Activated CD8-positive, alpha-beta T cell treated with anti-CD3 and anti-CD28 coated beads for 36 hours (primary cell): Measurements from ENCODE around the gene ASF1A. TPM values are rescaled to one million over a fixed set of nuclear protein-coding genes. Genes with fewer than 3 reads are reported as not detected.

Experiments used
- ATAC-seq: fragments of 200-7000 bp; cut with Tn5 transposase; one replicate; pipeline ENCODE4 v1.10.0; 2021; ENCODE audit warnings: mild to moderate bottlenecking, moderate library complexity
- CTCF ChIA-PET: fragments of 350-600 bp; sonication (Branson Sonifier 250); formaldehyde crosslinking; loops from one replicate; lab custom pipeline; 2021; ENCODE audit warnings: antibody characterized with exemption; lab: Charles Lee
- POLR2A ChIA-PET: fragments of 350-600 bp; sonication (Branson Sonifier 250); formaldehyde crosslinking; loops from one replicate; lab custom pipeline; 2021; ENCODE audit warnings: antibody characterized with exemption; lab: Charles Lee
- DNase-seq: peaks from one replicate; pipeline ENCODE4 v3.0.0-alpha.2; 2020
- H3K27ac Mint-ChIP-seq: one replicate; pipeline ENCODE4 v1.8.0; 2021; ENCODE audit warnings: mild to moderate bottlenecking, mixed read lengths
- H3K27me3 Mint-ChIP-seq: one replicate; pipeline ENCODE4 v1.8.0; 2021; ENCODE audit warnings: mixed read lengths
- H3K36me3 Mint-ChIP-seq: one replicate; pipeline ENCODE4 v1.8.0; 2021; ENCODE audit warnings: low read depth, mixed read lengths
- H3K4me1 Mint-ChIP-seq: one replicate; pipeline ENCODE4 v1.8.0; 2021; ENCODE audit warnings: low read depth, mixed read lengths
- H3K4me3 Mint-ChIP-seq: one replicate; pipeline ENCODE4 v1.8.0; 2021; ENCODE audit warnings: mild to moderate bottlenecking, moderate library complexity, mixed read lengths
- H3K9me3 Mint-ChIP-seq: one replicate; pipeline ENCODE4 v1.8.0; 2021; ENCODE audit warnings: mixed read lengths
- CTCF ChIP-seq: fragments of 200-600 bp; IDR thresholded peaks from one replicate; pipeline ENCODE4 v1.8.0; 2022; ENCODE audit warnings: antibody characterized with exemption, mild to moderate bottlenecking
- intact Hi-C: fragments of 100-400 bp; cut with micrococcal nuclease; formaldehyde crosslinking; loops from one replicate; pipeline ENCODE4 v1.10.0; 2022
- total RNA-seq, 2 experiments: library from RNA; stranded (reverse); gene quantifications; one replicate each; pipeline ENCODE4 v1.2.3, GENCODE V29; 2021

Gene ASF1A
- total RNA-seq, 2 experiments from 2014 or later, result 36.4 to 39.0 TPM

- H3K9me3 Mint-ChIP-seq, result peaks cover 11% of the 10 kb centered on the region
- peaks cover 44% of the 10 kb centered on the region for H3K36me3 Mint-ChIP-seq
- ChIA-PET CTCF (no interaction called here), POLR2A (no interaction called here)
- DNase-seq (no peak), ATAC-seq (no peak)
- H3K27ac Mint-ChIP-seq, result no peak overlapping the region
- no peak for TF ChIP-seq CTCF
- intact Hi-C loops, result no loop called here
- peak overlapping the region; percentile 88 for H3K4me3 Mint-ChIP-seq
- peaks cover 33% of the 10 kb centered on the region for H3K4me1 Mint-ChIP-seq
- no peaks in the 10 kb centered on the region for H3K27me3 Mint-ChIP-seq
These were observed 42.2 kb downstream of the ASF1A start for GRCh38 chr6:118935978-118936703.

DNA sequence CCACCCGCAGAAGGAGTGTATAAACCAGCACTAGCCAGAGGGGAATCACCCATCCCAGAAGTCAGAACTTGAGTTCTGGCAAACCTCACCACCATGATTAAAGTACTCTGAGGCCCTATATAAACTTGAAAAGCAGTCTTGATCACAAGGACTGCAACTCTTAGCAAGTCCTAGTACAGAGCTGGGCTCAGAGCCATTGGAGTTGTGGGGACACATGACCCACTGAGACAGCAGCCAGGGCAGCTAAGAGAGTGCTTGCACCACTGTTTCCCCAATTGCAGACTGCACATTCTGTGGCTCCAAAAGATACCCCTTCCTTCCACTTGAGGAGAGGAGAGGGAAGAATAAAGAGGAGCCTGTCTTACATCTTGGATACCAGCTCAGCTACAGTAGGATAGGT is 45.7 kb downstream of the ASF1A start:
- CTCF ChIA-PET, result no interaction called here
- H3K9me3 Mint-ChIP-seq, result peaks cover 28% of the 10 kb centered on the region
- peaks cover 35% of the 10 kb centered on the region for H3K36me3 Mint-ChIP-seq

GRCh38 chr6:118940770-118941169 is 46.8 kb downstream of the ASF1A start:
- Mint-ChIP-seq H3K27me3 (no peaks in the 10 kb centered on the region), H3K4me3 (no peak overlapping the region), H3K4me1 (peaks cover 12% of the 10 kb centered on the region), H3K9me3 (peaks cover 35% of the 10 kb centered on the region), H3K36me3 (peaks cover 36% of the 10 kb centered on the region), H3K27ac (no peak overlapping the region)
- no peak for DNase-seq
- TF ChIP-seq CTCF, result no peak
- POLR2A ChIA-PET, result no interaction called here
- no peak for ATAC-seq
- CTCF ChIA-PET, result no interaction called here
- intact Hi-C loops, result no loop called here

More for the DNA sequence above, 45.7 kb downstream of the ASF1A start:
- no peak for DNase-seq
- intact Hi-C loops, result no loop called here
- POLR2A ChIA-PET, result interaction anchor here (0.6 kb wide), 1 partner anchor 211 kb away, joined by 3 read pairs; no protein-coding TSS in a partner anchor
- Mint-ChIP-seq H3K4me3 (no peak overlapping the region), H3K4me1 (peaks cover 17% of the 10 kb centered on the region), H3K27me3 (no peaks in the 10 kb centered on the region), H3K27ac (no peak overlapping the region)
- no peak for TF ChIP-seq CTCF
- no peak for ATAC-seq

GRCh38 chr6:118945217-118945616 is 51.3 kb downstream of the ASF1A start:
- Mint-ChIP-seq H3K4me3 (no peak overlapping the region), H3K27me3 (no peaks in the 10 kb centered on the region), H3K36me3 (peaks cover 7% of the 10 kb centered on the region), H3K9me3 (peaks cover 50% of the 10 kb centered on the region), H3K27ac (no peak overlapping the region), H3K4me1 (no peaks in the 10 kb centered on the region)
- TF ChIP-seq CTCF, result no peak
- ATAC-seq, result no peak
- intact Hi-C loops, result no loop called here
- CTCF ChIA-PET, result no interaction called here
- POLR2A ChIA-PET, result no interaction called here
- DNase-seq, result no peak

DNA sequence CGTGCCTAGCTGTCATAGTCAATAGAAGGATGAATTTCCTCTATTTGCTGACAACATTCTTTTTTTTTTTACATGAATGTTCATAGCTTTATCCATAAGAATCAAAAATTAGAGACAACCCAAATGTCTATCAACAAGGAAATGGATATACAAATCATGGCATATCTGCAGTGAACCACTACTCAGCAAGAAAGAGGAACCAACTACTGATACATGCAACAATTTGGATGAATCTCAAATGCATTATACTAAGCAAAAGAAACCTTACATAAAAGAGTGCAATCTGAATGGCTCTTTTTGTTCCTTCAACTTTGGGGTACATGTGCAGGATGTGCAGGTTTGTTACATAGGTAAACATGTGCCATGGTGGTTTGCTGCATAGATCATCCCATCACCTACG is 58.7 kb downstream of the ASF1A start:
- no peak overlapping the region for H3K4me3 Mint-ChIP-seq
- ChIA-PET POLR2A (no interaction called here), CTCF (interaction anchor here (1.3 to 2.1 kb wide), 2 partner anchors 19 to 158 kb away, joined by 3 to 8 read pairs; no protein-coding TSS in a partner anchor)
- H3K9me3 Mint-ChIP-seq, result peaks cover 10% of the 10 kb centered on the region
- no peaks in the 10 kb centered on the region for H3K36me3 Mint-ChIP-seq
- intact Hi-C loops, result no loop called here
- H3K27ac Mint-ChIP-seq, result no peak overlapping the region
- no peaks in the 10 kb centered on the region for H3K27me3 Mint-ChIP-seq
- TF ChIP-seq CTCF, result no peak
- ATAC-seq (no peak), DNase-seq (no peak)
- no peaks in the 10 kb centered on the region for H3K4me1 Mint-ChIP-seq
